ENCODE measurements around the gene HABP2. TPM values are rescaled to one million over a fixed set of nuclear protein-coding genes. Genes with fewer than 3 reads are reported as not detected.

Gene HABP2
- total RNA-seq, 1 donor from 2014 or later: not detected

DNA sequence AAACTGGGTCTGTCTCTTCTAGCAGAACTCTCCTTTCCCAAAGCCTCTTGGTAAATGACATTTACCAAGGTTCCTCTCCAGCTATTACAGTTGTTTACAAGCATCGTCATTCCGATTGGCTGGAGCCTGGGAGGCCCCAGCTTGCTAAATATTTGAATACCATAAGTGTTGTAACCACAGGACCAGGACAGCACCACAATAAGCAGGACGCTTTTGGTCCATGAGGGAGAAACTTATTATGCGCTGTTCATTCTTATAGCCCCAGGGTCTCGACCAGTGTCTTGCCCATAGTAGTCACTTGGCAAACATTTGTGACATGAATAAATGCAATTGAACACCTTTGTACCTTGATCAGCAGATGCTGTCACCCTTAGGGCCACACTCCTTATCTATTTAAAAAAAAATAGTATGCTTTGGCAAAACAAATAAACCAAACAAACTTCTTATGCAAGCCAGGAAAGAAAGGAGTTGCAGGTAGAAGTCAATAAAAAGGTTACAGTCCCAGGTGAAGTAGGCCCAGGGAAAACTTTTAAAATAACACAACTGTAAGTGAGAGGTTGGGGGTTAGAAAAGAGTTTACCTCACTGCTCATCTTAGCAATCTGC, 78.2 kb downstream of the HABP2 start:
- no peak overlapping the region for H3K4me3 ChIP-seq (ENCODE audit: insufficient read depth, low read depth, low read length)
- peaks cover 5% of the 10 kb centered on the region for H3K4me1 Mint-ChIP-seq (ENCODE audit: low read depth, unreplicated experiment)
- peaks cover 5% of the 10 kb centered on the region for H3K27me3 ChIP-seq (ENCODE audit: insufficient read depth, low read length)
- no peak overlapping the region for H2AFZ ChIP-seq (ENCODE audit: low read depth, low read length)
- H3K27ac Mint-ChIP-seq (ENCODE audit: unreplicated experiment): no peak overlapping the region
- DNase-seq (ENCODE audit: low read depth): no peak
- no peaks in the 10 kb centered on the region for H3K4me1 ChIP-seq (ENCODE audit: insufficient read depth, low read length)
- no peaks in the 10 kb centered on the region for H3K9me3 ChIP-seq (ENCODE audit: insufficient read depth, low read depth, low read length)
- no peak for TF ChIP-seq EZH2 (IDR thresholded peaks at IDR 0.05; ENCODE audit: insufficient read depth, low read length)
- TF ChIP-seq, protein P1, sequence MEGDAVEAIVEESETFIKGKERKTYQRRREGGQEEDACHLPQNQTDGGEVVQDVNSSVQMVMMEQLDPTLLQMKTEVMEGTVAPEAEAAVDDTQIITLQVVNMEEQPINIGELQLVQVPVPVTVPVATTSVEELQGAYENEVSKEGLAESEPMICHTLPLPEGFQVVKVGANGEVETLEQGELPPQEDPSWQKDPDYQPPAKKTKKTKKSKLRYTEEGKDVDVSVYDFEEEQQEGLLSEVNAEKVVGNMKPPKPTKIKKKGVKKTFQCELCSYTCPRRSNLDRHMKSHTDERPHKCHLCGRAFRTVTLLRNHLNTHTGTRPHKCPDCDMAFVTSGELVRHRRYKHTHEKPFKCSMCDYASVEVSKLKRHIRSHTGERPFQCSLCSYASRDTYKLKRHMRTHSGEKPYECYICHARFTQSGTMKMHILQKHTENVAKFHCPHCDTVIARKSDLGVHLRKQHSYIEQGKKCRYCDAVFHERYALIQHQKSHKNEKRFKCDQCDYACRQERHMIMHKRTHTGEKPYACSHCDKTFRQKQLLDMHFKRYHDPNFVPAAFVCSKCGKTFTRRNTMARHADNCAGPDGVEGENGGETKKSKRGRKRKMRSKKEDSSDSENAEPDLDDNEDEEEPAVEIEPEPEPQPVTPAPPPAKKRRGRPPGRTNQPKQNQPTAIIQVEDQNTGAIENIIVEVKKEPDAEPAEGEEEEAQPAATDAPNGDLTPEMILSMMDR (IDR thresholded peaks at IDR 0.05; ENCODE audit: insufficient read depth, low read depth, low read length): no peak
- H3K36me3 ChIP-seq (ENCODE audit: insufficient read depth, low read length): no peaks in the 10 kb centered on the region
- H3K9ac ChIP-seq (ENCODE audit: low read length): no peak overlapping the region
- peaks cover 15% of the 10 kb centered on the region for H3K27me3 Mint-ChIP-seq (ENCODE audit: low read depth, unreplicated experiment)
- H4K20me1 ChIP-seq (ENCODE audit: insufficient read depth, low read length): no peaks in the 10 kb centered on the region
- no peaks in the 10 kb centered on the region for H3K79me2 ChIP-seq (ENCODE audit: insufficient read depth, low read length)
- no peak overlapping the region for H3K4me3 Mint-ChIP-seq (ENCODE audit: unreplicated experiment)
- no peak for FAIRE-seq
- H3K27ac ChIP-seq (ENCODE audit: low read depth, low read length): no peak overlapping the region
- no peaks in the 10 kb centered on the region for H3K36me3 Mint-ChIP-seq (ENCODE audit: low read depth, unreplicated experiment)
- H3K9me3 Mint-ChIP-seq (ENCODE audit: unreplicated experiment): peaks cover 11% of the 10 kb centered on the region
- no peak overlapping the region for H3K4me2 ChIP-seq (ENCODE audit: low read length)

DNA sequence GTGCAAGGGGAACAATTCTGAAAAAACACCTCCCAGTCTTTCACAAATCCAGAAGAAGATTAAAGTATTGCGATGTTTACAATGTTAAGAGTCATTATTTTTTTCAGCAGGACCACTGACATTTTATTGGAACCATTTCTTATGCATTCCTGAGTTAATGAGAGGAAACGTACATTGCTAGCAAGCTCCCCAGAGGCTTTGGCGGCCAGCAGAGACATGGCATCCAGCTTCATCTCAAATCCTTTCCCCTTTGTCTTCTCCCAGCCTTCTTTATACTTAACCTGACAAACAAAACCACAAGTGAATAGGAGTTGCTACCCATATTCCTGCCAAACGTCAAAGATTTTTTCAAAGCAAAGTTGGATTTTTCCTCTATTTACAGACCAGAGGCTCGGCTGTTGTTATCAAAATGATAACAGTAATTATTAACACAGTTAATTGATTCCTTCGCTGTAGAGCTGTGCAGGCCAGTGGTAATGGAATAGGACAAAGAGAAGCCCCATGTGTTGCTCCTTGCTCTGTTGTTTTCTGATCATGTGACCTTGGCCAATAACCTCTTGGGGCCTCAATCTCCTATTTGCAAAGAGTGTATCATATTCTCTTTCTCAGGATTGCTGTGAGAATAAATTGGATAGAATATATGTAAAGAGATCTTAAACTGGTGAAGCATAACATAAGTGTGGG, 79.0 kb downstream of the HABP2 start:
- H3K9me3 Mint-ChIP-seq (ENCODE audit: unreplicated experiment): peaks cover 13% of the 10 kb centered on the region
- no peak overlapping the region for H3K27ac Mint-ChIP-seq (ENCODE audit: unreplicated experiment)
- FAIRE-seq: no peak

More for the DNA sequence above, 79.0 kb downstream of the HABP2 start:
- Histone ChIP-seq H3K9me3 (ENCODE audit: insufficient read depth, low read depth, low read length) (no peaks in the 10 kb centered on the region), H3K36me3 (ENCODE audit: insufficient read depth, low read length) (no peaks in the 10 kb centered on the region), H3K79me2 (ENCODE audit: insufficient read depth, low read length) (no peaks in the 10 kb centered on the region), H3K4me1 (ENCODE audit: insufficient read depth, low read length) (no peaks in the 10 kb centered on the region), H3K27me3 (ENCODE audit: insufficient read depth, low read length) (peaks cover 2% of the 10 kb centered on the region), H4K20me1 (ENCODE audit: insufficient read depth, low read length) (no peaks in the 10 kb centered on the region), H2AFZ (ENCODE audit: low read depth, low read length) (no peak overlapping the region), H3K9ac (ENCODE audit: low read length) (no peak overlapping the region), H3K4me3 (ENCODE audit: insufficient read depth, low read depth, low read length) (no peak overlapping the region), H3K27ac (ENCODE audit: low read depth, low read length) (no peak overlapping the region), H3K4me2 (ENCODE audit: low read length) (no peak overlapping the region)
- H3K27me3 Mint-ChIP-seq (ENCODE audit: low read depth, unreplicated experiment): peaks cover 10% of the 10 kb centered on the region
- H3K4me3 Mint-ChIP-seq (ENCODE audit: unreplicated experiment): no peak overlapping the region
- H3K4me1 Mint-ChIP-seq (ENCODE audit: low read depth, unreplicated experiment): peaks cover 5% of the 10 kb centered on the region
- no peak for TF ChIP-seq EZH2 (IDR thresholded peaks at IDR 0.05; ENCODE audit: insufficient read depth, low read length)
- TF ChIP-seq, protein P1 (IDR thresholded peaks at IDR 0.05; ENCODE audit: insufficient read depth, low read depth, low read length): no peak
- H3K36me3 Mint-ChIP-seq (ENCODE audit: low read depth, unreplicated experiment): no peaks in the 10 kb centered on the region
- DNase-seq (ENCODE audit: low read depth): peak; percentile 41

Other genes with a start within 250 kb of the HABP2 start
- not detected in 2 replicates for gene NRAP, start 111.0 kb downstream of the HABP2 start, total RNA-seq
- gene CASP7, start 126.9 kb downstream of the HABP2 start, total RNA-seq: 41.9 and 44.9 TPM in 2 replicates
- not detected in 2 replicates for gene PLEKHS1, start 198.6 kb downstream of the HABP2 start, total RNA-seq

Measured in astrocyte (in vitro differentiated cells and primary cell).